Endothelial cell of umbilical vein (primary cell): ENCODE results near the gene CGNL1. TPM values are rescaled to one million over a fixed set of nuclear protein-coding genes. Genes with fewer than 3 reads are reported as not detected.

Source experiments
- BruUV-seq: library from RNA; stranded (reverse); fragments of 400-500 nt; replicated peaks from 2 replicates; lab custom pipeline; 2021; lab: Mats Ljungman, UMichigan
- CTCF ChIA-PET: fragments of 300-600, 350-600 bp; sonication (Branson Sonifier 250); formaldehyde crosslinking; loops from one replicate; lab custom pipeline; 2021; ENCODE audit warnings: antibody characterized with exemption, inconsistent platforms; lab: Charles Lee
- POLR2A ChIA-PET: fragments of 300-600, 350-600 bp; sonication (Branson Sonifier 250); formaldehyde crosslinking; loops from one replicate; lab custom pipeline; 2021; ENCODE audit warnings: antibody characterized with exemption, inconsistent platforms; lab: Charles Lee
- DNase-seq: peaks from one replicate; pipeline ENCODE4 v3.0.0-alpha.2; 2011; ENCODE audit warnings: low read depth, low spot score
- FAIRE-seq: peaks from 2 replicates; lab custom pipeline; 2011; peaks lifted over from hg19 to GRCh38; lab: Jason Lieb, UNC
- H2AFZ ChIP-seq: 2 replicates; pipeline ENCODE4 v1.6.0; 2012; ENCODE audit warnings: low read depth, low read length, control low read depth, inconsistent platforms
- H3K27ac ChIP-seq: 2 replicates; pipeline ENCODE4 v1.5.1; 2011; ENCODE audit warnings: low read depth, mild to moderate bottlenecking, control low read depth, low read length, moderate library complexity; ENCODE audit not compliant: insufficient read depth
- H3K27me3 ChIP-seq, 2 experiments: 2 replicates each; pipeline versions ENCODE4 v1.6.0 to v1.6.1; 2011; ENCODE audit warnings: low read length in 2 of 2, mixed read lengths in 1 of 2; ENCODE audit not compliant: control insufficient read depth in 2 of 2, insufficient read depth in 2 of 2
- H3K36me3 ChIP-seq, 2 experiments: 2 replicates in 1 of 2; 3 replicates in 1 of 2; pipeline ENCODE4 v1.5.1; 2011; ENCODE audit warnings: low read length in 2 of 2, mild to moderate bottlenecking in 1 of 2, moderate library complexity in 1 of 2; ENCODE audit not compliant: control insufficient read depth in 2 of 2, insufficient read depth in 2 of 2; ENCODE audit errors: extremely low read depth in 1 of 2
- H3K4me1 ChIP-seq: 3 replicates; pipeline ENCODE4 v1.5.1; 2011; ENCODE audit warnings: mild to moderate bottlenecking, low read length; ENCODE audit not compliant: control insufficient read depth, insufficient read depth; ENCODE audit errors: extremely low read depth
- H3K4me2 ChIP-seq: 2 replicates; pipeline ENCODE4 v1.6.1; 2011; ENCODE audit warnings: low read length, control low read depth, mixed read lengths; ENCODE audit not compliant: insufficient read depth
- H3K4me3 ChIP-seq, 3 experiments: fragments of 200-600 bp in 1 of 3; sonication (generic), shearing (Covaris generic) in 1 of 3; replicated peaks in 1 of 3; 2 replicates each; pipeline ENCODE4 v1.5.1; 2011 to 2016; ENCODE audit warnings: control low read depth in 3 of 3, low read length in 3 of 3, mild to moderate bottlenecking in 2 of 3, inconsistent platforms in 1 of 3, low read depth in 1 of 3, moderate library complexity in 1 of 3; ENCODE audit not compliant: insufficient read depth in 1 of 3
- H3K79me2 ChIP-seq: 2 replicates; pipeline ENCODE4 v1.6.0; 2012; ENCODE audit warnings: low read length, inconsistent platforms; ENCODE audit not compliant: control insufficient read depth, insufficient read depth
- H3K9ac ChIP-seq: replicated peaks from 2 replicates; pipeline ENCODE3; 2011; ENCODE audit warnings: low read length, control low read depth; ENCODE audit not compliant: insufficient read depth; ENCODE audit errors: extremely low read depth
- H3K9me1 ChIP-seq: replicated peaks from 3 replicates; pipeline ENCODE4 v1.6.0; 2011; ENCODE audit warnings: mild to moderate bottlenecking, low read length; ENCODE audit not compliant: control insufficient read depth, insufficient read depth; ENCODE audit errors: extremely low read depth
- H3K9me3 ChIP-seq: replicated peaks from 2 replicates; pipeline ENCODE4 v1.5.1; 2012; ENCODE audit warnings: low read length, inconsistent platforms; ENCODE audit not compliant: control insufficient read depth, insufficient read depth
- H4K20me1 ChIP-seq: replicated peaks from 2 replicates; pipeline ENCODE3; 2011; ENCODE audit warnings: mild to moderate bottlenecking, low read length; ENCODE audit not compliant: control insufficient read depth, insufficient read depth; ENCODE audit errors: extremely low read depth
- CTCF ChIP-seq, 2 donors: IDR thresholded peaks; 1 replicate in 1 of 2; 2 replicates in 1 of 2; pipeline ENCODE4 v1.5.1; 2011; ENCODE audit warnings: low read length in 2 of 2, mild to moderate bottlenecking in 2 of 2, moderate library complexity in 2 of 2, control low read depth in 1 of 2, inconsistent platforms in 1 of 2, low read depth in 1 of 2; ENCODE audit not compliant: insufficient read depth in 1 of 2; ENCODE audit errors: extremely low read depth in 1 of 2
- EZH2 ChIP-seq: IDR thresholded peaks from 2 replicates; pipeline ENCODE4 v1.6.1; 2012; ENCODE audit warnings: borderline replicate concordance, low read depth, mild to moderate bottlenecking, moderate library complexity, low read length, inconsistent platforms; ENCODE audit not compliant: severe bottlenecking
- FOS ChIP-seq: IDR thresholded peaks from 2 replicates; pipeline ENCODE4 v1.6.1; 2011; ENCODE audit warnings: mild to moderate bottlenecking, low read length, moderate library complexity, borderline replicate concordance; ENCODE audit not compliant: insufficient read depth
- GATA2 ChIP-seq: IDR thresholded peaks from 2 replicates; pipeline ENCODE4 v1.7.0; 2011; ENCODE audit warnings: low read depth, mild to moderate bottlenecking, moderate library complexity, mixed read lengths, low read length; ENCODE audit not compliant: insufficient read length, insufficient read depth
- JUN ChIP-seq: IDR thresholded peaks from 2 replicates; pipeline ENCODE4 v1.6.1; 2011; ENCODE audit warnings: borderline replicate concordance, low read depth; ENCODE audit not compliant: insufficient read length, insufficient read depth
- MAX ChIP-seq: IDR thresholded peaks from 2 replicates; pipeline ENCODE4 v1.6.1; 2011; ENCODE audit not compliant: insufficient read depth, insufficient read length
- POLR2A ChIP-seq: IDR thresholded peaks from 2 replicates; pipeline ENCODE4 v1.6.1; 2012; ENCODE audit warnings: low read depth, mild to moderate bottlenecking, control low read depth, low read length
- dilution Hi-C: fragments of 300-500 bp; cut with MboI; formaldehyde crosslinking; loops from one replicate; pipeline ENCODE4 v1.15.0; 2019; ENCODE audit warnings: low sequenced_read_pairs; ENCODE audit not compliant: extremely low pct_ligation_motif_present
- intact Hi-C: fragments of 100-400 bp; cut with micrococcal nuclease; formaldehyde crosslinking; loops from one replicate; pipeline ENCODE4 v1.10.0; 2022
- polyA plus RNA-seq, 4 experiments: library from polyadenylated mRNA; depleted of rRNA in 3 of 4; stranded (reverse) in 3 of 4; unstranded in 1 of 4; fragments of >200 nt; gene quantifications; 2 replicates each; pipeline versions ENCODE4 v1.2.1 to v1.2.3, GENCODE V29; 2011 to 2012; ENCODE audit warnings: missing spikeins in 1 of 4
- total RNA-seq: library from RNA; stranded (reverse); gene quantifications from 2 replicates; pipeline ENCODE4 v1.2.3, GENCODE V29; 2021

CGNL1 gene
- total and polyA plus RNA-seq, 2 donors (not counting 3 experiments of a cell fraction or from before 2014, with no cell fraction given), result 6.9 to 27.1 TPM

DNA sequence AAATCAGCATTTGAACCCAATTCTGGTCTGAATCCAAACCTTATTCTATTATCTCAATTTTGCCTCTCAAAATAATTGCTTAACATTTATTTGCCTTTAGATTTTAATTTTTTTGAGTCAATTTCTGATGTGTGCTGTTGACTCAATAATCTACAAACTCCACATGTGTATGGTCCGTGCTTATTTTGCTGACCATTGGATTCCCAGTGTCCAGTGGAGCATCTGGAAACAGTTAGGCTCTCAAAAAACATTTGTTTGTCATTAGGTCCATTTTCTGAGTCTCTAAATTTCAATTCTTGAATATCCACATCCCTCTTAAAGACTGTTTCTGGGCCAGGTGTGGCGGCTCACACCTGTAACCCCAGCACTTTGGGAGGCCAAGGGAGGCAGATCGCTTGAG, 196.2 kb downstream of the CGNL1 start:
- no peak for DNase-seq
- Histone ChIP-seq H3K79me2 (no peaks in the 10 kb centered on the region), H3K36me3 (no peaks in the 10 kb centered on the region), H3K9me1 (no peaks in the 10 kb centered on the region), H3K4me1 (peaks cover 10% of the 10 kb centered on the region), H3K4me2 (no peak overlapping the region), H4K20me1 (no peaks in the 10 kb centered on the region), H3K27ac (no peak overlapping the region), H3K9me3 (no peaks in the 10 kb centered on the region), H3K27me3 (no peaks in the 10 kb centered on the region), H3K4me3 (no peak overlapping the region), H2AFZ (no peak overlapping the region), H3K9ac (no peak overlapping the region)
- no peak for TF ChIP-seq JUN
- no peak for TF ChIP-seq CTCF (IDR thresholded peaks at IDR 0.05; ENCODE audit: extremely low read depth in 1 of 2, insufficient read depth in 1 of 2, low read depth in 1 of 2, low read length in 2 of 2)
- no peak for TF ChIP-seq MAX
- no peak for TF ChIP-seq POLR2A
- no peak for TF ChIP-seq FOS
- TF ChIP-seq GATA2, result no peak
- no peak for TF ChIP-seq EZH2
- CTCF ChIA-PET, result interaction anchor here (0.9 kb wide), 2 partner anchors 11 kb away, joined by 3 read pairs; no protein-coding TSS in a partner anchor
- no peak for FAIRE-seq
- intact Hi-C loops, result no loop called here
- dilution Hi-C loops, result no loop called here
- POLR2A ChIA-PET, result interaction anchor here (0.6 kb wide), 1 partner anchor 12 kb away, joined by 3 read pairs; no protein-coding TSS in a partner anchor
- no TSS peak for BruUV-seq
